OCI-LY7 (cell line): ENCODE data around the gene TRAF3.

Experiments used
- CTCF ChIP-seq: fragments of 200-600 bp; sonication (generic); conservative IDR thresholded peaks from 2 replicates; pipeline ENCODE4 v1.5.1; 2014; ENCODE audit warnings: mild to moderate bottlenecking, antibody characterized with exemption, low read length, moderate library complexity, mixed read lengths
- EZH2phosphoT487 ChIP-seq: fragments of 200-600 bp; sonication (generic); IDR thresholded peaks from 2 replicates; pipeline ENCODE4 v1.6.1; 2018; ENCODE audit warnings: low read depth, borderline replicate concordance, mild to moderate bottlenecking, mixed run types, antibody characterized with exemption, low read length, moderate library complexity, mixed read lengths

GRCh38 chr14:102952276-102952675 lies 175.0 kb downstream of the TRAF3 start:
- TF ChIP-seq EZH2phosphoT487 (no peak), CTCF (no peak)
